Ishikawa (cell line): ENCODE results near the gene AP4E1.

ENCODE experiments used
- CEBPB ChIP-seq: IDR thresholded peaks from 2 replicates; pipeline ENCODE4 v1.6.1; 2012
- EGR1 ChIP-seq: IDR thresholded peaks from 2 replicates; pipeline ENCODE4 v1.6.1; 2012
- EP300 ChIP-seq: IDR thresholded peaks from 2 replicates; pipeline ENCODE4 v1.6.1; 2012; ENCODE audit warnings: borderline replicate concordance
- FOXM1 ChIP-seq: IDR thresholded peaks from 2 replicates; pipeline ENCODE4 v1.6.1; 2012; ENCODE audit warnings: low read depth, borderline replicate concordance
- MAX ChIP-seq: IDR thresholded peaks from 2 replicates; pipeline ENCODE4 v1.6.1; 2012
- NFIC ChIP-seq: IDR thresholded peaks from 2 replicates; pipeline ENCODE4 v1.6.1; 2012
- RAD21 ChIP-seq: IDR thresholded peaks from 2 replicates; pipeline ENCODE4 v1.6.1; 2012; ENCODE audit warnings: low read depth
- REST ChIP-seq: IDR thresholded peaks from 2 replicates; pipeline ENCODE4 v1.6.1; 2012; ENCODE audit warnings: low read depth, mild to moderate bottlenecking
- TAF1 ChIP-seq: IDR thresholded peaks from 2 replicates; pipeline ENCODE4 v1.6.1; 2012; ENCODE audit warnings: low read depth, mild to moderate bottlenecking
- TEAD4 ChIP-seq: IDR thresholded peaks from 2 replicates; pipeline ENCODE4 v1.6.1; 2012
- USF1 ChIP-seq: IDR thresholded peaks from 2 replicates; pipeline ENCODE4 v1.6.1; 2012
- YY1 ChIP-seq: IDR thresholded peaks from 2 replicates; pipeline ENCODE4 v1.6.1; 2012; ENCODE audit warnings: low read depth
- ZBTB7A ChIP-seq: IDR thresholded peaks from 2 replicates; pipeline ENCODE4 v1.6.1; 2012; ENCODE audit warnings: low read depth

GRCh38 chr15:50873935-50874361, 34.5 kb upstream of the AP4E1 start:
- TF ChIP-seq REST (no peak), EGR1 (no peak), TAF1 (no peak), RAD21 (no peak), USF1 (no peak), FOXM1 (no peak), EP300 (no peak), ZBTB7A (no peak), MAX (no peak), CEBPB (no peak), NFIC (no peak), YY1 (no peak), TEAD4 (no peak)
